Measurements from ENCODE around the gene ASB11. TPM values are rescaled to one million over a fixed set of nuclear protein-coding genes. Genes with fewer than 3 reads are reported as not detected.
A peak's percentile ranks its signal among the peaks of the same experiment; 100 is the strongest.

ASB11 gene
- not detected in 2 replicates for total RNA-seq (2014; rRNA removed; shearing (Covaris generic); ENCODE audit: low replicate concordance)

- DNase-seq = no peak
- Histone ChIP-seq H3K27me3 (no peaks in the 10 kb centered on the region), H3K9me3 (no peaks in the 10 kb centered on the region), H3K36me3 (no peaks in the 10 kb centered on the region), H3K4me3 (no peak within 1 kb of the TSS)
Observed at GRCh38 chrX:15315509-15315908, at the start of gene ASB11. Gene ASB11 (minus strand): TSS chrX:15315640. CDS start chrX:15315605, 35 bp downstream.

GRCh38 chrX:15359701-15360100, 44.3 kb upstream of the ASB11 start:
- H3K27me3 ChIP-seq = no peaks in the 10 kb centered on the region
- no peak for DNase-seq
- H3K36me3 ChIP-seq = no peaks in the 10 kb centered on the region
- H3K9me3 ChIP-seq = no peaks in the 10 kb centered on the region
- no peak overlapping the region for H3K4me3 ChIP-seq

- no peak for DNase-seq
- Histone ChIP-seq H3K9me3 (no peaks in the 10 kb centered on the region), H3K36me3 (no peaks in the 10 kb centered on the region), H3K27me3 (no peaks in the 10 kb centered on the region), H3K4me3 (no peak overlapping the region)
Observed at GRCh38 chrX:15358533-15358932, 43.1 kb upstream of the ASB11 start.

- no peak for DNase-seq
- Histone ChIP-seq H3K36me3 (no peaks in the 10 kb centered on the region), H3K4me3 (no peak overlapping the region), H3K9me3 (no peaks in the 10 kb centered on the region), H3K27me3 (no peaks in the 10 kb centered on the region)
Observed at GRCh38 chrX:15356444-15356843, 41.0 kb upstream of the ASB11 start.

- H3K27me3 ChIP-seq = no peaks in the 10 kb centered on the region
- DNase-seq = no peak
- H3K36me3 ChIP-seq = no peaks in the 10 kb centered on the region
- H3K4me3 ChIP-seq = no peak overlapping the region
- H3K9me3 ChIP-seq = no peaks in the 10 kb centered on the region
Observed at GRCh38 chrX:15350329-15350996, 35.0 kb upstream of the ASB11 start.

GRCh38 chrX:15349046-15349445, 33.6 kb upstream of the ASB11 start:
- no peak for DNase-seq
- Histone ChIP-seq H3K36me3 (no peaks in the 10 kb centered on the region), H3K9me3 (no peaks in the 10 kb centered on the region), H3K27me3 (no peaks in the 10 kb centered on the region), H3K4me3 (no peak overlapping the region)

- Histone ChIP-seq H3K4me3 (no peak overlapping the region), H3K27me3 (no peaks in the 10 kb centered on the region)
Observed at GRCh38 chrX:15345976-15346375, 30.5 kb upstream of the ASB11 start.

GRCh38 chrX:15344106-15344505, 28.7 kb upstream of the ASB11 start:
- Histone ChIP-seq H3K4me3 (no peak overlapping the region), H3K36me3 (no peaks in the 10 kb centered on the region), H3K9me3 (no peaks in the 10 kb centered on the region)

More at GRCh38 chrX:15345976-15346375, 30.5 kb upstream of the ASB11 start:
- DNase-seq = no peak
- Histone ChIP-seq H3K9me3 (no peaks in the 10 kb centered on the region), H3K36me3 (no peaks in the 10 kb centered on the region)

GRCh38 chrX:15343075-15343476, 27.6 kb upstream of the ASB11 start:
- no peaks in the 10 kb centered on the region for H3K27me3 ChIP-seq
- no peaks in the 10 kb centered on the region for H3K9me3 ChIP-seq
- no peak overlapping the region for H3K4me3 ChIP-seq
- no peaks in the 10 kb centered on the region for H3K36me3 ChIP-seq
- DNase-seq = no peak

More at GRCh38 chrX:15344106-15344505, 28.7 kb upstream of the ASB11 start:
- H3K27me3 ChIP-seq = no peaks in the 10 kb centered on the region
- no peak for DNase-seq

- Histone ChIP-seq H3K9me3 (no peaks in the 10 kb centered on the region), H3K36me3 (no peaks in the 10 kb centered on the region), H3K27me3 (no peaks in the 10 kb centered on the region), H3K4me3 (no peak overlapping the region)
- DNase-seq = no peak
Observed at GRCh38 chrX:15340867-15341266, 25.4 kb upstream of the ASB11 start.

GRCh38 chrX:15336023-15336413, 20.6 kb upstream of the ASB11 start:
- H3K9me3 ChIP-seq = no peaks in the 10 kb centered on the region
- peak; percentile 14 for DNase-seq
- no peaks in the 10 kb centered on the region for H3K27me3 ChIP-seq
- no peaks in the 10 kb centered on the region for H3K36me3 ChIP-seq
- peak overlapping the region; percentile 92 for H3K4me3 ChIP-seq

- DNase-seq = peak; percentile 96
- Histone ChIP-seq H3K9me3 (no peaks in the 10 kb centered on the region), H3K36me3 (no peaks in the 10 kb centered on the region), H3K27me3 (no peaks in the 10 kb centered on the region), H3K4me3 (peak within 1 kb of the TSS; percentile 92)
Observed at GRCh38 chrX:15335135-15336022, 19.9 kb upstream of the ASB11 start, which contains the start of gene PIGA. Gene PIGA (minus strand): TSS chrX:15335523. CDS start chrX:15331930, 3,593 bp downstream.

GRCh38 chrX:15334561-15334960, 19.1 kb upstream of the ASB11 start:
- DNase-seq = peak; percentile 2
- no peaks in the 10 kb centered on the region for H3K9me3 ChIP-seq
- peak overlapping the region; percentile 92 for H3K4me3 ChIP-seq
- no peaks in the 10 kb centered on the region for H3K27me3 ChIP-seq
- no peaks in the 10 kb centered on the region for H3K36me3 ChIP-seq

- Histone ChIP-seq H3K9me3 (no peaks in the 10 kb centered on the region), H3K36me3 (no peaks in the 10 kb centered on the region)
- DNase-seq = no peak
Observed at GRCh38 chrX:15328821-15329220, 13.4 kb upstream of the ASB11 start.

GRCh38 chrX:15328131-15328530, 12.7 kb upstream of the ASB11 start:
- no peaks in the 10 kb centered on the region for H3K9me3 ChIP-seq
- no peaks in the 10 kb centered on the region for H3K27me3 ChIP-seq
- no peaks in the 10 kb centered on the region for H3K36me3 ChIP-seq
- no peak for DNase-seq
- H3K4me3 ChIP-seq = no peak overlapping the region

More at GRCh38 chrX:15328821-15329220, 13.4 kb upstream of the ASB11 start:
- H3K4me3 ChIP-seq = no peak overlapping the region
- H3K27me3 ChIP-seq = no peaks in the 10 kb centered on the region

- Histone ChIP-seq H3K9me3 (no peaks in the 10 kb centered on the region), H3K27me3 (no peaks in the 10 kb centered on the region), H3K4me3 (no peak overlapping the region), H3K36me3 (no peaks in the 10 kb centered on the region)
- DNase-seq = no peak
Observed at GRCh38 chrX:15322472-15322871, 7.0 kb upstream of the ASB11 start.

GRCh38 chrX:15322072-15322471, 6.6 kb upstream of the ASB11 start:
- no peaks in the 10 kb centered on the region for H3K27me3 ChIP-seq
- no peaks in the 10 kb centered on the region for H3K9me3 ChIP-seq
- no peak overlapping the region for H3K4me3 ChIP-seq
- no peaks in the 10 kb centered on the region for H3K36me3 ChIP-seq
- DNase-seq = no peak

Measured in MG63 (cell line).